IMR-90 (cell line): ENCODE data around the gene MLIP. TPM values are rescaled to one million over a fixed set of nuclear protein-coding genes. Genes with fewer than 3 reads are reported as not detected.

ENCODE experiments used
- ATAC-seq: fragments of 200-7000 bp; cut with Tn5 transposase; 2 replicates; pipeline ENCODE4 v1.9.1; 2020; ENCODE audit warnings: low read depth, mild to moderate bottlenecking, moderate library complexity
- BruUV-seq: library from RNA; stranded (reverse); fragments of 400-500 nt; replicated peaks from 2 replicates; lab custom pipeline; 2021; lab: Mats Ljungman, UMichigan
- CTCF ChIA-PET: fragments of 300-600 bp; formaldehyde crosslinking; extraction: SDS; loops from one replicate; lab custom pipeline; 2021; ENCODE audit warnings: antibody characterized with exemption; lab: Yijun Ruan, JAX
- POLR2A ChIA-PET: fragments of 300-600 bp; sonication (Branson Sonifier 250); formaldehyde crosslinking; loops from one replicate; lab custom pipeline; 2022; ENCODE audit warnings: antibody characterized with exemption; ENCODE audit not compliant: unreplicated experiment; lab: Charles Lee
- DNase-seq: peaks from one replicate; pipeline ENCODE4 v3.0.0; 2013
- H2AFZ ChIP-seq: replicated peaks from 2 replicates; pipeline ENCODE3; 2013; ENCODE audit warnings: low read length, mild to moderate bottlenecking; ENCODE audit not compliant: poor library complexity
- H2AK5ac ChIP-seq: 2 replicates; pipeline ENCODE4 v1.6.1; 2013; ENCODE audit warnings: low read depth, low read length, inconsistent platforms
- H2AK9ac ChIP-seq: replicated peaks from 2 replicates; pipeline ENCODE3; 2013; ENCODE audit warnings: mild to moderate bottlenecking, low read depth, low read length, moderate library complexity; ENCODE audit not compliant: poor library complexity
- H2BK120ac ChIP-seq: 2 replicates; pipeline ENCODE4 v1.6.1; 2013; ENCODE audit warnings: low read depth, low read length, inconsistent platforms
- H2BK15ac ChIP-seq: 3 replicates; pipeline ENCODE4 v1.6.1; 2013; ENCODE audit warnings: low read depth, low read length, inconsistent platforms
- H2BK20ac ChIP-seq: 2 replicates; pipeline ENCODE4 v1.6.1; 2013; ENCODE audit warnings: low read depth, mild to moderate bottlenecking, inconsistent platforms, low read length, moderate library complexity
- H2BK5ac ChIP-seq: 2 replicates; pipeline ENCODE4 v1.6.1; 2013; ENCODE audit warnings: mild to moderate bottlenecking, low read depth, low read length, inconsistent platforms; ENCODE audit not compliant: poor library complexity, severe bottlenecking
- H3K14ac ChIP-seq: replicated peaks from 2 replicates; pipeline ENCODE4 v1.6.1; 2013; ENCODE audit warnings: low read depth, low read length, inconsistent platforms
- H3K18ac ChIP-seq: 2 replicates; pipeline ENCODE4 v1.6.1; 2013; ENCODE audit warnings: low read depth, low read length, control low read depth
- H3K23ac ChIP-seq: 2 replicates; pipeline ENCODE4 v1.6.1; 2013; ENCODE audit warnings: low read depth, low read length, inconsistent platforms
- H3K27ac ChIP-seq: 2 replicates; pipeline ENCODE4 v1.5.1; 2013; ENCODE audit warnings: mild to moderate bottlenecking, control low read depth, low read length; ENCODE audit not compliant: insufficient read depth
- H3K27me3 ChIP-seq: 2 replicates; pipeline ENCODE4 v1.6.1; 2013; ENCODE audit warnings: low read length; ENCODE audit not compliant: control insufficient read depth, insufficient read depth
- H3K36me3 ChIP-seq: 2 replicates; pipeline ENCODE4 v1.6.1; 2013; ENCODE audit warnings: low read length, mixed read lengths; ENCODE audit not compliant: control insufficient read depth, insufficient read depth
- H3K4ac ChIP-seq: 2 replicates; pipeline ENCODE4 v1.6.1; 2013; ENCODE audit warnings: low read depth, low read length, inconsistent platforms
- H3K4me1 ChIP-seq: 2 replicates; pipeline ENCODE4 v1.6.1; 2013; ENCODE audit warnings: low read length, mixed read lengths; ENCODE audit not compliant: control insufficient read depth, insufficient read depth
- H3K4me2 ChIP-seq: 2 replicates; pipeline ENCODE4 v1.6.1; 2013; ENCODE audit warnings: low read depth, mild to moderate bottlenecking, control low read depth, low read length, moderate library complexity
- H3K4me3 ChIP-seq: 2 replicates; pipeline ENCODE4 v1.5.1; 2013; ENCODE audit warnings: low read depth, mild to moderate bottlenecking, control low read depth, low read length, moderate library complexity; ENCODE audit not compliant: insufficient read depth
- H3K56ac ChIP-seq: 2 replicates; pipeline ENCODE4 v1.6.1; 2013; ENCODE audit warnings: low read length, inconsistent platforms; ENCODE audit not compliant: insufficient read depth; ENCODE audit errors: extremely low read depth
- H3K79me1 ChIP-seq, 2 experiments: 2 replicates each; pipeline ENCODE4 v1.6.1; 2013; ENCODE audit warnings: low read length in 2 of 2, inconsistent platforms in 1 of 2, low read depth in 1 of 2
- H3K9ac ChIP-seq: 2 replicates; pipeline ENCODE4 v1.6.1; 2013; ENCODE audit warnings: low read depth, low read length, control low read depth
- H3K9me1 ChIP-seq: 2 replicates; pipeline ENCODE4 v1.6.1; 2013; ENCODE audit warnings: low read length, inconsistent platforms; ENCODE audit not compliant: insufficient read depth
- H3K9me3 ChIP-seq: 2 replicates; pipeline ENCODE4 v1.6.1; 2013; ENCODE audit warnings: low read length; ENCODE audit not compliant: control insufficient read depth, insufficient read depth
- H4K20me1 ChIP-seq: 2 replicates; pipeline ENCODE4 v1.6.1; 2013; ENCODE audit warnings: low read length, inconsistent platforms; ENCODE audit not compliant: insufficient read depth
- H4K5ac ChIP-seq: 2 replicates; pipeline ENCODE4 v1.6.1; 2013; ENCODE audit warnings: mild to moderate bottlenecking, low read depth, low read length, control low read depth
- H4K8ac ChIP-seq, 2 experiments: 2 replicates each; pipeline ENCODE4 v1.6.1; 2013; ENCODE audit warnings: low read depth in 2 of 2, low read length in 2 of 2, control low read depth in 1 of 2, inconsistent platforms in 1 of 2
- H4K91ac ChIP-seq: 2 replicates; pipeline ENCODE4 v1.6.1; 2013; ENCODE audit warnings: low read depth, low read length, inconsistent platforms; ENCODE audit not compliant: insufficient read depth
- CEBPB ChIP-seq: IDR thresholded peaks from 2 replicates; pipeline ENCODE4 v1.6.1; 2012; ENCODE audit warnings: low read depth, low read length, improper control_type of control experiment
- RCOR1 ChIP-seq: IDR thresholded peaks from 2 replicates; pipeline ENCODE4 v1.6.1; 2012; ENCODE audit warnings: mild to moderate bottlenecking, low read length, improper control_type of control experiment; ENCODE audit not compliant: insufficient replicate concordance
- SMC3 ChIP-seq: fragments of 150-350 bp; IDR thresholded peaks from 2 replicates; pipeline ENCODE4 v1.6.1; 2016; ENCODE audit warnings: low read depth, mild to moderate bottlenecking, antibody characterized with exemption, low read length, moderate library complexity
- WGBS, 2 experiments: methylation state at CpG; one replicate each; pipeline versions ENCODE4 v1.1.5 to v1.1.7; 2013; ENCODE audit warnings: missing lambda C conversion rate in 2 of 2; ENCODE audit not compliant: insufficient read length in 1 of 2; ENCODE audit errors: extremely low coverage in 2 of 2; 5-methylcytosine and 5-hydroxymethylcytosine counted together
- dilution Hi-C: fragments of 300-500 bp; cut with HindIII; formaldehyde crosslinking; loops from one replicate; pipeline ENCODE4 v1.14.3; 2018; ENCODE audit warnings: low sequenced_read_pairs; ENCODE audit not compliant: unreplicated experiment
- in situ Hi-C: fragments of 300-500 bp; cut with MboI; formaldehyde crosslinking; loops from 3 replicates; pipeline ENCODE4 v1.14.3; 2019; ENCODE audit warnings: low sequenced_read_pairs, inconsistent platforms, mixed read lengths
- intact Hi-C: fragments of 100-400 bp; cut with micrococcal nuclease; formaldehyde crosslinking; loops from 2 replicates; pipeline ENCODE4 v1.10.0; 2022
- polyA plus RNA-seq, 3 experiments: library from polyadenylated mRNA; depleted of rRNA; stranded (reverse); fragments of >200 nt; gene quantifications; 2 replicates each; pipeline ENCODE4 v1.2.3, GENCODE V29; 2012; ENCODE audit warnings: low replicate concordance in 1 of 3
- total RNA-seq: library from RNA; depleted of rRNA; stranded (reverse); fragments of >200 nt; gene quantifications from 2 replicates; pipeline ENCODE4 v1.2.3, GENCODE V29; 2012

The MLIP gene
- total and polyA plus RNA-seq, 2 of the 4 experiments (the other 2 are of a cell fraction) = not detected

DNA sequence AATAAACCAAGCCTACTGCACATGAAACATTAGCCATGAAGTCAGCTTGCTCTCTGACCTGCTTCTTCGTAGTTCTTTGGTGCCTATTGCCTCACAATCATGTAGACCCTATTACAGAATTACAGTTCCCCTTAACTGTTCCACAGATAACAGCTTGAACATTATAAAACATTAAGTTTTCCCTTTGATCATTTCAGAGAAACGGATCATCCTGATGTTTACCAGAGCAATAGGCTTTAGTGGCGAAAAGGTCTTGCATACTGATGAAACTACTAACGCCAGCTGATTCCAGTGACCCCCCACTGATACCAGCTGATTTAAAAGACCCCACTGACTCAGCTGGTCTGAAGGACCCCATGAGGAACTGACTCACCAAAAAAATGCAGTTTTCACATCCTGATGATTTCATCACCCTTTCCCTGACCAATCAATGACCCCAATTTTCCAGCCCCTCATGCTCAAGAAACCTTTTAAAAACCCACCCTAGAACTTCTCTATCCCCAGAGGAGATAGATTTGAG, 39.4 kb upstream of the MLIP start:
- Histone ChIP-seq H3K18ac (no peak overlapping the region), H4K8ac (no peak overlapping the region), H2BK120ac (no peak overlapping the region), H2AFZ (no peak overlapping the region), H2BK15ac (no peak overlapping the region), H2BK20ac (no peak overlapping the region), H3K27me3 (no peaks in the 10 kb centered on the region), H3K9ac (no peak overlapping the region), H4K20me1 (no peaks in the 10 kb centered on the region), H3K4ac (no peak overlapping the region), H3K23ac (no peak overlapping the region), H3K9me1 (no peaks in the 10 kb centered on the region), H3K4me3 (no peak overlapping the region), H3K36me3 (no peaks in the 10 kb centered on the region), H3K9me3 (no peaks in the 10 kb centered on the region), H3K14ac (no peak overlapping the region), H3K4me2 (no peak overlapping the region), H2BK5ac (no peak overlapping the region), H3K27ac (no peak overlapping the region), H4K91ac (no peak overlapping the region), H3K79me1 (no peaks in the 10 kb centered on the region), H2AK5ac (no peak overlapping the region), H2AK9ac (no peak overlapping the region), H3K56ac (no peak overlapping the region), H4K5ac (no peak overlapping the region), H3K4me1 (peaks cover 5% of the 10 kb centered on the region; the same call in 1 of the 2 replicates)
- POLR2A ChIA-PET = no interaction called here
- ATAC-seq = no peak
- CTCF ChIA-PET = no interaction called here
- BruUV-seq = no TSS peak
- in situ Hi-C loops = no loop called here
- DNase-seq = no peak
- dilution Hi-C loops = no loop called here
- intact Hi-C loops = no loop called here
- 74% methylated on average over 3 of the region's 4 CpGs; no CpG with 5 or more reads in 1 of the 2 experiments for WGBS, 2 experiments
- TF ChIP-seq RCOR1 (no peak), SMC3 (no peak), CEBPB (no peak)
